Nephron (organoid): ENCODE data around the gene LANCL1.

Experiments
- H3K27ac Mint-ChIP-seq, 3 experiments: 2 replicates each; pipeline ENCODE4 v1.8.0; 2020; ENCODE audit warnings: mixed read lengths in 3 of 3, mild to moderate bottlenecking in 2 of 3, moderate library complexity in 1 of 3
- H3K27me3 Mint-ChIP-seq: 2 replicates; pipeline ENCODE4 v1.8.0; 2021; ENCODE audit warnings: low read depth, mild to moderate bottlenecking, moderate library complexity, mixed read lengths
- H3K36me3 Mint-ChIP-seq: 2 replicates; pipeline ENCODE4 v1.8.0; 2020; ENCODE audit warnings: low read depth, mixed read lengths
- H3K4me1 Mint-ChIP-seq: 2 replicates; pipeline ENCODE4 v1.8.0; 2020; ENCODE audit warnings: mixed read lengths
- H3K4me3 Mint-ChIP-seq, 3 experiments: 2 replicates each; pipeline ENCODE4 v1.8.0; 2020; ENCODE audit warnings: mild to moderate bottlenecking in 3 of 3, mixed read lengths in 3 of 3, moderate library complexity in 2 of 3
- H3K9me3 Mint-ChIP-seq: 2 replicates; pipeline ENCODE4 v1.8.0; 2020; ENCODE audit warnings: mixed read lengths
- TF ChIP-seq, protein P1 (sequence below), 3 experiments: fragments of 200-600 bp; sonication (generic); IDR thresholded peaks; one replicate each; pipeline ENCODE4 v1.5.0; 2021; ENCODE audit warnings: antibody characterized with exemption in 3 of 3; ENCODE audit not compliant: unreplicated experiment in 3 of 3

The LANCL1 gene

DNA sequence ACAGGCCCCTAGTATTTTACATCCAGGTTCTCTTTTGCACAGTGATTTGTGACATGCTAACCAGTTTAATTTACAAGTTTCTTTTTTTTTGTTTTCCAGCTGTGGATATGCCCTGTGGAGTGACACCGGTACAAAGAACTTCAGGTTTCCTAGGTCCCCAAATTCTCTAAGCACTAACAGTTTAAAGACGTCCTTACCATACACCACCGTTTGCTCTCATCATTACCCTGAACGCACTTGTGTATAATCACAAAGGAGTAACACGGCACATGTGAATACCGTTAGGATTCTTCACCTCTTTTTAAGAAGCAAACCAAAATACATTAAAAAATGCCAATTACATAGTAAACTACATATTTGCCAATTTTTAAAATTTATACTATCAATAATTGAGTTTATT, 853 bp downstream of the LANCL1 start:
- Mint-ChIP-seq H3K9me3 (no peaks in the 10 kb centered on the region), H3K36me3 (peaks cover 33% of the 10 kb centered on the region)

DNA sequence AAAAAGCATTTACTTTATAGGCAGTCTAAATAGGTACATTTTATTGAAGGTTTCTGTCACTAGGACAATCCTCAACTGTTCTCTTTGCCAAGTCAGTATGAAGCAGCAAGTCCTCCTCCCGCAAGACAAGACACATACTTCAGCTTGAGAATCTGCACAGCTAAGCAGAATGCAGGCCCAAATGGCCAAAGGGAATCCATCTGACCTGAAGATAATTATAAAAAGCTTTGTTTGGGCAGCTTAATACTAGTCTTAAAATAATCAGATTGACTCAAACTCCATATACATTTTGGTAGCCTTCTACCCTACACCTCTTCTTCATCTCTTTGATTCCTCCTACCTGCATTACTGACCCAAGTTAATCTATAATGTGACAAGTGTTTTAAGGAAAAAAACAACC, 1.8 kb downstream of the LANCL1 start:
- Mint-ChIP-seq H3K27ac (peak overlapping the region; percentile 76 to 86 (median 77)), H3K36me3 (peaks cover 41% of the 10 kb centered on the region), H3K27me3 (no peaks in the 10 kb centered on the region)

More for the DNA sequence above, 853 bp downstream of the LANCL1 start:
- TF ChIP-seq, protein P1, sequence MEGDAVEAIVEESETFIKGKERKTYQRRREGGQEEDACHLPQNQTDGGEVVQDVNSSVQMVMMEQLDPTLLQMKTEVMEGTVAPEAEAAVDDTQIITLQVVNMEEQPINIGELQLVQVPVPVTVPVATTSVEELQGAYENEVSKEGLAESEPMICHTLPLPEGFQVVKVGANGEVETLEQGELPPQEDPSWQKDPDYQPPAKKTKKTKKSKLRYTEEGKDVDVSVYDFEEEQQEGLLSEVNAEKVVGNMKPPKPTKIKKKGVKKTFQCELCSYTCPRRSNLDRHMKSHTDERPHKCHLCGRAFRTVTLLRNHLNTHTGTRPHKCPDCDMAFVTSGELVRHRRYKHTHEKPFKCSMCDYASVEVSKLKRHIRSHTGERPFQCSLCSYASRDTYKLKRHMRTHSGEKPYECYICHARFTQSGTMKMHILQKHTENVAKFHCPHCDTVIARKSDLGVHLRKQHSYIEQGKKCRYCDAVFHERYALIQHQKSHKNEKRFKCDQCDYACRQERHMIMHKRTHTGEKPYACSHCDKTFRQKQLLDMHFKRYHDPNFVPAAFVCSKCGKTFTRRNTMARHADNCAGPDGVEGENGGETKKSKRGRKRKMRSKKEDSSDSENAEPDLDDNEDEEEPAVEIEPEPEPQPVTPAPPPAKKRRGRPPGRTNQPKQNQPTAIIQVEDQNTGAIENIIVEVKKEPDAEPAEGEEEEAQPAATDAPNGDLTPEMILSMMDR (IDR thresholded peaks at IDR 0.05; ENCODE audit: unreplicated experiment in 3 of 3) = no peak
- no peaks in the 10 kb centered on the region for H3K27me3 Mint-ChIP-seq
- H3K4me3 Mint-ChIP-seq = peak overlapping the region; percentile 98 to 99 (median 99)
- H3K27ac Mint-ChIP-seq = peak overlapping the region; percentile 90 to 98 (median 96)
- peaks cover 38% of the 10 kb centered on the region for H3K4me1 Mint-ChIP-seq

DNA sequence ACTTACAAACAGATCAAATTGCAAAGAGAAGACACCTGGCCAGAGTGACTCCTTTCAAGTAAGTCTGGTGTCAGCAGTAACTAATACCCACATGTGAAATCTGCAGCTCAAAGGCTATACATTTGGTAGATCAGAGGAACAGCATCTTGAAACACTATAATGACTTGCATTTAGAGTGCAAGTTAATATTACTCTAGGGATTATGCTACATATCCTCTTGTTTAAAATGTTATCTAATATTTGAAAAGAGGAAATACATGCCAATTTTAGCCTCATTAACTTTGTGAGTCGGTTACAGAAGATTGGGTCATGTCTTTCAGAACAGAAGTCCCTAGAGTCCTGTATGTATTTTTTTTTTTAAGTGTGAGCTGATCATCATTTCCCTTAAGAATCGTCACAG, 15.2 kb downstream of the LANCL1 start:
- no peak overlapping the region for H3K4me3 Mint-ChIP-seq
- TF ChIP-seq, protein P1 (IDR thresholded peaks at IDR 0.05; ENCODE audit: unreplicated experiment in 3 of 3) = no peak
- H3K4me1 Mint-ChIP-seq = peaks cover 21% of the 10 kb centered on the region
- H3K9me3 Mint-ChIP-seq = no peaks in the 10 kb centered on the region
- H3K36me3 Mint-ChIP-seq = peaks cover 73% of the 10 kb centered on the region
- no peaks in the 10 kb centered on the region for H3K27me3 Mint-ChIP-seq
- no peak overlapping the region for H3K27ac Mint-ChIP-seq

More for the DNA sequence above, 1.8 kb downstream of the LANCL1 start:
- no peaks in the 10 kb centered on the region for H3K9me3 Mint-ChIP-seq
- H3K4me3 Mint-ChIP-seq = peak overlapping the region; percentile 70 to 78 (median 73)
- TF ChIP-seq, protein P1 (IDR thresholded peaks at IDR 0.05; ENCODE audit: unreplicated experiment in 3 of 3) = no peak
- peaks cover 38% of the 10 kb centered on the region for H3K4me1 Mint-ChIP-seq

DNA sequence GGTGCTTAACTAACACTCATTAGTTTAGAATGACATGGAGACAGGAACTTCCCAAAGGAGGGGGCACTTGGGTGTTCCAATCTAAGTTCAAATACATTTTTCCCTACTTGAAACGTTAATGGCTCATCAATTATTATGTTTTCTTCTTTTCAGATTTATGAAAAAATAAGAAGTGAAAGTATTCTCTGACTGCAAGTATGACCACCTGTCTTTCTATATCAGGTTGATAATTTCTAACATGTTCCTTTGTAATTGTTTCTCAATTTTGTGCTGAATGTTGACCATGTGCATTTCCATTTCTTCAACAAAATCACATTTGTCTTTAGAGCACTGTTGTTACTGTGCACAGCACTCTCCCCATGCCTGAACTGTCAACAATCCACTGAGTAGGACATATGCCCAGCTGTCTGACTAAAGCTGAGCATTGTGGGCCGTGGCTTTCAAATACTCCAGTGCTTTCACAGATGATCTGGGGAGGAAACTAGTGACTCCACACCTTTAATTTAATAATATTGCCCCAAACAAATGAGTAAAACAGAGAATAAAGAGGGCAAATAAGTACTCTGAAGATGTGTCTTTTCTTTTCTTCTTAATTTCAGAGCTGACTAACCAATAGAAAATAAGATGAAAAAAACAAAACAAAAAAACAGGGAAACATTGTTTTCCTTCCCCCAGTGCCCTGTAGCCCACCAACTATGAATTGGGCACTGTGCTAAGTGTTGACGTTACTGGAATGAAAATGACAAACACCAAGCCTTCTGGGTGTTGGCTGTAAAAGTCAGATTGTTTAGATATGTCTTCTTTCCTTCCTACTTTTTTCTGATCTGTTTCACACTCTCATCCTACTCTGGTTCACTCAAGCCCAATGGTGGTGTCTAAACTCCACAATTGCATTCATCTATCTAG, 16.0 kb downstream of the LANCL1 start:
- Mint-ChIP-seq H3K9me3 (no peaks in the 10 kb centered on the region), H3K27me3 (no peaks in the 10 kb centered on the region), H3K4me3 (no peak overlapping the region), H3K27ac (no peak overlapping the region), H3K36me3 (peaks cover 70% of the 10 kb centered on the region), H3K4me1 (peaks cover 21% of the 10 kb centered on the region)
- TF ChIP-seq, protein P1 (IDR thresholded peaks at IDR 0.05; ENCODE audit: unreplicated experiment in 3 of 3) = no peak

DNA sequence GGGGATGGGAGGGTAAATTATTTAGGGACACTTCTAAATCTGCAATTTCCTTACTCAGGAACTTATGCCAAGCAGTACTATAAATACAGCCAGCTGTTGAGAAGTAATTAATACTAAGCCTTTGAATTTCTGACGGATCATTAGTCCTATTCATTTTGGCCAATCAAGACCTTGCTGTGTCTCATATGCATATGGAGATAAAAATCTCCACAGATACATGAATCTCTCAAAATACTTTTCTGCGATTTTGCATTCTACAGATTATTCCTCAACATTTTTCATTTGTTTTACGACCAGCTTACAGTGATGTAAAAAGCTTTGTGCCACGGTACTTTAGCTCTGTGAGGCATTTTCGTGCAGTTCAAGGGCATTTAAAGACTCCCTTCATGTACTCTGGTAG, 16.7 kb downstream of the LANCL1 start:
- peaks cover 68% of the 10 kb centered on the region for H3K36me3 Mint-ChIP-seq
- H3K4me3 Mint-ChIP-seq = no peak overlapping the region
- H3K27ac Mint-ChIP-seq = no peak overlapping the region
- H3K9me3 Mint-ChIP-seq = no peaks in the 10 kb centered on the region
- peaks cover 21% of the 10 kb centered on the region for H3K4me1 Mint-ChIP-seq
- TF ChIP-seq, protein P1 (IDR thresholded peaks at IDR 0.05; ENCODE audit: unreplicated experiment in 3 of 3) = no peak
- no peaks in the 10 kb centered on the region for H3K27me3 Mint-ChIP-seq
